ENCODE results near the gene SLC6A7. TPM values are rescaled to one million over a fixed set of nuclear protein-coding genes. Genes with fewer than 3 reads are reported as not detected.

SLC6A7 gene
- total RNA-seq, 1 experiment from 2014 or later, result not detected

DNA sequence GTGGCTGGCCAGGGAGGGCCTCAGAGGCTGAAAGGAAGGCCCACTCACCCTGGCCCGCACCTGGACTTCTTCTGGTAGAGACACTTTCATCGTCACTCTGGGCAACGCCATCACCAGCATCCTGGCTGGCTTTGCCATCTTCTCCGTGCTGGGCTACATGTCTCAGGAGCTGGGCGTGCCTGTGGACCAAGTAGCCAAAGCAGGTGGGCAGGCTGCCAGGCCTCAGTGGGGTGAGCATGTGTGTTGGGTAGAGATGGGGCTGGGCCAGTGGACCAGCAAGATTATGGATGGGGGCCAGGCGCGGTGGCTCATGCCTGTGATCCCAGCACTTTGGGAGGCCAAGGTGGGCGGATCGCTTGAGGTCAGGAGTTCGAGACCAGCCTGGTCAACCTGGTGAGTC is 12.6 kb downstream of the SLC6A7 start:
- TF ChIP-seq, protein P1, sequence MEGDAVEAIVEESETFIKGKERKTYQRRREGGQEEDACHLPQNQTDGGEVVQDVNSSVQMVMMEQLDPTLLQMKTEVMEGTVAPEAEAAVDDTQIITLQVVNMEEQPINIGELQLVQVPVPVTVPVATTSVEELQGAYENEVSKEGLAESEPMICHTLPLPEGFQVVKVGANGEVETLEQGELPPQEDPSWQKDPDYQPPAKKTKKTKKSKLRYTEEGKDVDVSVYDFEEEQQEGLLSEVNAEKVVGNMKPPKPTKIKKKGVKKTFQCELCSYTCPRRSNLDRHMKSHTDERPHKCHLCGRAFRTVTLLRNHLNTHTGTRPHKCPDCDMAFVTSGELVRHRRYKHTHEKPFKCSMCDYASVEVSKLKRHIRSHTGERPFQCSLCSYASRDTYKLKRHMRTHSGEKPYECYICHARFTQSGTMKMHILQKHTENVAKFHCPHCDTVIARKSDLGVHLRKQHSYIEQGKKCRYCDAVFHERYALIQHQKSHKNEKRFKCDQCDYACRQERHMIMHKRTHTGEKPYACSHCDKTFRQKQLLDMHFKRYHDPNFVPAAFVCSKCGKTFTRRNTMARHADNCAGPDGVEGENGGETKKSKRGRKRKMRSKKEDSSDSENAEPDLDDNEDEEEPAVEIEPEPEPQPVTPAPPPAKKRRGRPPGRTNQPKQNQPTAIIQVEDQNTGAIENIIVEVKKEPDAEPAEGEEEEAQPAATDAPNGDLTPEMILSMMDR (conservative IDR thresholded peaks at IDR 0.05; ENCODE audit: low read depth, low read length), result no peak
- TF ChIP-seq EZH2 (IDR thresholded peaks at IDR 0.05; ENCODE audit: borderline replicate concordance, low read depth, low read length, poor library complexity, severe bottlenecking), result no peak
- intact Hi-C loops (cut with micrococcal nuclease; ENCODE audit: unreplicated experiment), result no loop called here
- no peak for DNase-seq (ENCODE audit: low spot score)
- Histone ChIP-seq H3K36me3 (ENCODE audit: insufficient read depth, low read length, poor library complexity, severe bottlenecking) (no peaks in the 10 kb centered on the region), H3K27ac (ENCODE audit: low read depth, low read length, poor library complexity, severe bottlenecking) (no peak overlapping the region), H3K4me1 (ENCODE audit: insufficient read depth, low read length, poor library complexity, severe bottlenecking) (no peaks in the 10 kb centered on the region), H3K27me3 (replicated peaks; ENCODE audit: insufficient read depth, low read depth, low read length, poor library complexity) (no peaks in the 10 kb centered on the region), H3K4me3 (ENCODE audit: low read depth, low read length, poor library complexity, severe bottlenecking) (no peak overlapping the region), H3K9me3 (ENCODE audit: low read depth, low read length, poor library complexity, severe bottlenecking) (no peaks in the 10 kb centered on the region)
- ChIA-PET CTCF (no interaction called here), POLR2A (ENCODE audit: low non-redundant PET) (interaction anchor here (0.6 kb wide), 1 partner anchor 321 kb away, joined by 3 read pairs; no protein-coding TSS in a partner anchor)
- BruUV-seq (replicated peaks), result no TSS peak

DNA sequence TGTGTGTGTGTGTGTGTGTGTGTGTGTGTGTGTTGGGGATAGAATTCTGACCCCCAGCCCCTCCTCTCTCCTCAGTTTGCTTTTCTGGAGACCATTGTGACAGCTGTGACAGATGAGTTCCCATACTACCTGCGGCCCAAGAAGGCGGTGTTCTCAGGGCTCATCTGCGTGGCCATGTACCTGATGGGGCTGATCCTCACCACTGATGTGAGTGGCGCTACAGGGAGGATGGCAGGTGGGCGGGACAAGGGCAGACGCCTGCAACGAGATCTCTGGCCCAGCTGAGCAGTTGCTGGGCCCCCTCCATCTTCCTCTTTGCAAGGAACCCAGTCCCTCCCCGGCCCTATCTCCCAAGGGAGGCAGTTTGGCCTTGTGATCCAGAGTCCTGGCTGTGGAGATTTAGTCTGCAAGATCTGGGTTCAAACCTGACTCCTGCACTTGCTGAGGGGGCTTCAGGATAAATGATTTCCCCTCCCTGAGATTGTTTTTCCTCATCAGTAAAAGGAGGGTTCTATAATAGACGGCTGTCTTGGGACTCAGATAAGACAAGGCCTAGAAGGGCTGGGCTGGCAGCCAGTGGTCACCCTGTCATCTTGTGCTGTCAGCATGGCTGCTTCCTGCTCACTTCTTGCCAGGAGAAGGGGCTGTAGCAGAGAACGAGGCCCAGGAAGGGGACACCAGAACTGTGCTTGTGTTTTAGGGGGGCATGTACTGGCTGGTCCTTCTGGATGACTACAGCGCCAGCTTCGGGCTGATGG is 14.1 kb downstream of the SLC6A7 start:
- CTCF ChIA-PET, result no interaction called here
- DNase-seq (ENCODE audit: low spot score), result no peak
- Histone ChIP-seq H3K36me3 (ENCODE audit: insufficient read depth, low read length, poor library complexity, severe bottlenecking) (no peaks in the 10 kb centered on the region), H3K27me3 (replicated peaks; ENCODE audit: insufficient read depth, low read depth, low read length, poor library complexity) (no peaks in the 10 kb centered on the region), H3K9me3 (ENCODE audit: low read depth, low read length, poor library complexity, severe bottlenecking) (no peaks in the 10 kb centered on the region), H3K4me1 (ENCODE audit: insufficient read depth, low read length, poor library complexity, severe bottlenecking) (no peaks in the 10 kb centered on the region), H3K4me3 (ENCODE audit: low read depth, low read length, poor library complexity, severe bottlenecking) (no peak overlapping the region), H3K27ac (ENCODE audit: low read depth, low read length, poor library complexity, severe bottlenecking) (no peak overlapping the region)
- intact Hi-C loops (cut with micrococcal nuclease; ENCODE audit: unreplicated experiment), result no loop called here
- no TSS peak for BruUV-seq (replicated peaks)
- POLR2A ChIA-PET (ENCODE audit: low non-redundant PET), result no interaction called here
- TF ChIP-seq EZH2 (IDR thresholded peaks at IDR 0.05; ENCODE audit: borderline replicate concordance, low read depth, low read length, poor library complexity, severe bottlenecking), result no peak
- TF ChIP-seq, protein P1 (conservative IDR thresholded peaks at IDR 0.05; ENCODE audit: low read depth, low read length), result no peak

DNA sequence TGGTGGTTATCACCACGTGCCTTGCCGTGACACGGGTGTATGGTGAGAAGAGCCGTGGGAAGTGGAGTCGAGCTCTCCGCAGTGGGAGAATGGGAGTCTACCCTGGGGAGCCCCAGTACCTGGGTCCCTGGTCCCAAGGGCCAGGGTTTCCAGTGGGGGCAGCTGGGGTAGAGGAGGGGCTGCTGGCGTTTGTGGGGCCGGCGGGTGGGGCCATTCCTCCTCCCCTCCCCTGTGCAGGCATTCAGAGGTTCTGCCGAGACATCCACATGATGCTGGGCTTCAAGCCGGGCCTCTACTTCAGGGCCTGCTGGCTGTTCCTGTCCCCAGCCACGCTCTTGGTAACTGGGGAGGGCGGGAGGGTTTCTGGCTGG is 14.7 kb downstream of the SLC6A7 start:
- TF ChIP-seq, protein P1 (conservative IDR thresholded peaks at IDR 0.05; ENCODE audit: low read depth, low read length), result no peak
- no peak for TF ChIP-seq EZH2 (IDR thresholded peaks at IDR 0.05; ENCODE audit: borderline replicate concordance, low read depth, low read length, poor library complexity, severe bottlenecking)
- intact Hi-C loops (cut with micrococcal nuclease; ENCODE audit: unreplicated experiment), result no loop called here
- Histone ChIP-seq H3K27ac (ENCODE audit: low read depth, low read length, poor library complexity, severe bottlenecking) (no peak overlapping the region), H3K27me3 (replicated peaks; ENCODE audit: insufficient read depth, low read depth, low read length, poor library complexity) (no peaks in the 10 kb centered on the region), H3K4me3 (ENCODE audit: low read depth, low read length, poor library complexity, severe bottlenecking) (no peak overlapping the region), H3K9me3 (ENCODE audit: low read depth, low read length, poor library complexity, severe bottlenecking) (no peaks in the 10 kb centered on the region), H3K4me1 (ENCODE audit: insufficient read depth, low read length, poor library complexity, severe bottlenecking) (no peaks in the 10 kb centered on the region), H3K36me3 (ENCODE audit: insufficient read depth, low read length, poor library complexity, severe bottlenecking) (no peaks in the 10 kb centered on the region)
- POLR2A ChIA-PET (ENCODE audit: low non-redundant PET), result no interaction called here
- CTCF ChIA-PET, result no interaction called here
- DNase-seq (ENCODE audit: low spot score), result no peak
- BruUV-seq (replicated peaks), result no TSS peak
